Bone marrow (tissue), 2 donors: Measurements from ENCODE around the gene SOX12.
"Not testable (repeated sequence)": the region's sequence is repeated elsewhere in the genome, so short reads cannot be mapped to it uniquely, and the experiment has no call there.

Source experiments
- DNase-seq, 2 donors: peaks; one replicate each; lab custom pipeline; 2025; lab: John Stamatoyannopoulos, UW

SOX12 gene

DNA sequence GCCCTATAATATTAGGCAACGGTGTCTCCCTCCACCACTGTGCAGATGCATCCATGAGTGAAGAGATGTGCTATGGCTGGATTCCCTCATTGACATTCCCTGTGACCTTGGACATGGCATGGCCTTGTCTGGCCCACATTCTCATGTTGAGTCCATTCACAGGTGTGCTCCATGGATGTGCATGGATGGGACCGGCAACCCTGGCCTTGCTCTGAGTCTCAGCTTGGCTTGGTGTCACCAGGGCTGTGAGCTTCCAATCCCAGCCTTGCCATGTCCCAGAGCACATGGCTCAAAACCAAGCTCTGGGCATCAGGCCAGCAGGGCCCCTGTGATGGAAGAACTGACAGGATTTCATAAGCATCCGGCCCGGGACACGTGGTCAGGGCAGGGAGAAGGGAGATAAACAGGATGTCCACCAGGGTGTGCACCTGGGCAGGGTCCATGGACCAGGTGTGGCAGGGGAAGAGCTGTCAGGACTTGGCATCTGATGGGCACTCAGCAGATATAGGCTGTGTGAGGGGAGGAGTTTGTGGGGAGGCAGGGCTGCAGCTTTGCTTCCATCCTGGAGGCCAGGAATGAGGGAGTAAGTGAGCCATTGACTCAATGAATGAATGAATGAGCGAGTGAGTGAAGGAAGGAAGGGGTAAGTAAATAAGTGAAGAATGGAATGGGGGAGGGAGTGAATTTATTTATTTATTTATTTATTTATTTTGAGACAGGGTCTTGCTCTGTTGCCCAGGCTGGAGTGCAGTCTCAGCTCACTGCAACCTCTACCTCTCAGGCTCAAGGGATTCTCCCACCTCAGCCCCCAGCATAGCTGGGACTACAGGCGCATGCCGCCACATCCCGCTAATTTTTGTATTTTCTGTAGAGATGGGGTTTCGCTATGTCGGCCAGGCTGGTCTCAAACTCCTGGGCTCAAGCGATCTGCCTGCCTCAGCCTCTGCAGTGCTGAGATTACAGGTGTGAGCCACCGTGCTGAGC, 37.2 kb downstream of the SOX12 start:
- DNase-seq: peak; percentile 45 to 58

DNA sequence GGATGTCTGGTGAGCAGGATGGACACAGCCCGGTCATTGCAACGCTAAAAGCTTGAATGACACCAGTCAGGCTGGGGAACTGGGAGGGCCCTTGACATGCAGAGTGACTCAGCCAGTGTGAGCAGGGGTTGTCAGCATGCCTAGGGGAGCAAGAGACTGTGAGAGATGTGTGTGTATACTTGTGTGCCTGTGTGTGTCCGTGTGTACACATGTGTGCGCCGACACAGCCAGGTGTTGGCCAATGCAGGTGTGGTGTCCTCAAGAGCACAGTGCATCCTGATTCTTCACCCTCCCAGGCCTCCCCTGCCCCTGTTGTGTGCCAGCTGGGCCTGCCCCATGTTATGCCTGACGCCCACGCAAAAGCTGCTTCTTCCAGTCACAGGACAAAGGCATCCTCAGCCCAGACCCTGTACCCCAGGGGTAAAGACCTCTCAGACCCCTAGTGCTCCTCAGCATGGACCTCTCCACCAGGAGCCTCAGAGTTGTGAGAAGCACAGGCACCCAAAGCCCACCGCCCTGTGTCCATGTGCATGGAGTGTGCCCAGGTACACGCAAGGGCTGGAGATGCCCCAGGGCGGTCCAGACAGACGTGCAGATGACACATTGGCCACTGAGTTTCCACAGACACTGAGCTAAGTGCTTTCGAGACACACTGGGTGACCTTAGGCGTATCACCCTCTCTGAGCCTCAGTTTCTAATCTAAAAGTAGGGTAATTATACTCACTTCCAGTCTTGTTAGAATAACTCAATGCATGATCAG, 38.1 kb downstream of the SOX12 start:
- DNase-seq: no peak

DNA sequence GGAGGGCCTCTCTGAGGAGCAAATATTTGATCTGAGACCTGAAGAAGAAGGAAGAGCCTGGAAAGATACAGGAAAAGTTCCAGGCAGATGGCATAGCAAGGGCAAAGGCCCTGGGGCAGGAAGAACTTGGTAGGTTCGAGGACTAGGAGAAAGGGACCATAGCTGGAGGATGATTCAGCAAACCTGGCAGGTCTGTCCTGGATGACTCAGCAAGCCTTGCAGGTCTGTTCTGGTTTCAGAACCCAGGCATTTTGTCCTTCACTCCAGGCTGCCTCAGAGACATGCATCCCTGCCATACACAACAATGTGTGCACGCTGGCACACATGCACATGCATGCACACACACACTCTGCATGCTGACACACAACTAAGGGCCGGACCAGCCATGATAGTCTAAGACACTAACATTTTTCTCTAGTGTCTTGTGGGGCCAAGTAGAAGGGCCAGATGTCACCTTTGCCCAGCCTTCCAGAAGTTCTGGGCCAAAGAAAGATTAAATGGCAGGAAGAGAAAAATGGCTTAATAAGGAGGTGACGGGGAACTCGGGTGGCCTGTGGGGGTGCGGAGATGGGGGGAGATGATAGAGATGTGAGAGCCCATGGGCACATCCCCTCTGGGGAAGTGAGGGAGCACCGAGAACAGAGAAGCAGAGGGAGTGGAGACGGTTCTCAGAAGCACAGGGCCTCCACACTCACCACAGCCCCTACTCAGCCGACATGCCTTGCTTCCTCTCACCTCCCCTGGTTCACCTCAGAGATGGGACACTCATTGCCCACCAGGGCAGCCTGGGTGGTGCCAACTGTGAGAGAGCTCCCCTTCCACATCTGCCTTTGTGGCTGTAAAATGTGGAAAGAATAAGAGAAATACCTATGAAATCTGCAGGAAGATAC, 39.8 kb downstream of the SOX12 start:
- DNase-seq: no peak

DNA sequence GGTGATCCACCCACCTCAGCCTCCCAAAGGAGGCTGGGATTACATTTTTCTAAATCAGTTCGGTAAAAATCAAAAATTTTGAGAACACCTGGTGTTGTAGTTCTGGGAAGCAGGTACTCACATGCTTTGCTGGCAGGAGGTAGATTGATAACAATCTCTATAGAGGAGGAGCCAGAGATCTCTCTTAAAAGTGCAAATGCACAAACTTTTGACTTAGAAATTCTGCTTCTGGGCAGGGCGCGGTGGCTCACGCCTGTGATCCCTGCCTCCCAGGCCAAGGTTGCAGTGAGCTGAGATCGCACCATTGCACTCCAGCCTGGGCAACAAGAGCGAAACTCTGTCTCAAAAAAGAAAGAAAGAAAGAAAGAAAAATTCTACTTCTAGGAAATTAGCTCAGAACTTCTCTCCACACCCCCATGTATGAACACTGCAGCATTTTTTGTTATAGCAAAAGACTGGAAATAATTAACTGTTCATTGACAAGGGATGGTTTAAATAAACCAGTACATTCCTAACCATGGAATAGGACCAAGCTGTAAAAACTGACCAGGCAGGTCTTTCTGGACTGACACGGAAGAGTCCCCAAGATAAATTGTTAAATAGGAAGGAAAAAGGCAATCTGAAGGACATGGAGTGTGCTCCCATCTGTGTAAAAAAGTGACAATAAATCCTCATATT, 40.8 kb downstream of the SOX12 start:
- DNase-seq: no peak

DNA sequence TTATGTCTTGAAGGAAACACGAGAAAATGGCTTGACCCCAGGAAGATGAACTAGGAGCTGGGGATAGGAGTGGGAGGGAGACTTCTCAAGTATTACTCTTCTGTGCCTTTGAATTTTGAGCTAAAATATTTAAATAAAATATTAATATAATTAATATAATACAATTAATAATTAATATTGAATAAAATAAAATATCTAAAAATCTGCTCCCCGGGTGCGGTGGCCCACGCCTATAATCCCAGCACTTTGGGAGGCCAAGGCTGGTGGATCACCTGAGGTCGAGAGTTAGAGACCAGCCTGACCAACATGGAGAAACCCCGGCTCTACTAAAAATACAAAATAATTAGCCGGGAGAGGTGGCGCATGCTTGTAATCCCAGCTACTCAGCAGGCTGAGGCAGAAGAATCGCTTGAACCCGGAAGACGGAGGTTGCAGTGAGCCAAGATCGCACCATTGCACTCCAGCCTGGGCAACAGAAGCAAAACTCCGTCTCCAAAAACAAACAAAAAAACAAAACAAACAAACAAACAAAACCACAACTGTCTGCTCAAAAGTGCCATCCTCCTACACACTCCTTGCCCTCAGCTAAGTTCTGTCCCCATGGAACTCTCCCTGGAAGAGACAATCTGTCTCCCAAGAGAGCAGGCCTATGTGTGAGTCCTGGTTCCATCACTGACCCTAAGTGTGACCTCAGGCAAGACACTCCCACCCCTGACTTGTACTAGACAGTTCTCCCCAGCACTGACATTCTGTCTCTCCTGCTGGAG, 41.5 kb downstream of the SOX12 start:
- no peak for DNase-seq

DNA sequence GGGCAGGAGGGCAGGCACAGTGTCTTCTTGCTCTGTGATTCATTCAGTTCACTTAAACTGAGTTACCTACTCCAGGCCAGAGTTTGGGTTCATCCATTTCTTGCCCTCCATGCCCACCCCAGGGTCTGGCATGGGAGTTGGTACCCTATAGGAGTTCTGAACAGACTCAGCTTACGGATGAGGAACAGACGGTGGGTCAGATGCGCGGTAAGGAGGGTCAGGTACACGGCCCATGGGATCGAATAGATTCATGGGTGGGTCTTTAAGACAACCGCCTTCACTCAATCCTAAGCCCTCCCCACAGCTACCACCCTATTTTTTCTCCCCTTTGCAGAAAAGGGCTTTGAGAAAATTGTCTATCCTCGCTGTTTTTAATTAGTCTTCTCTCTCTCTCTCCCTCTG, 42.1 kb downstream of the SOX12 start:
- no peak for DNase-seq

DNA sequence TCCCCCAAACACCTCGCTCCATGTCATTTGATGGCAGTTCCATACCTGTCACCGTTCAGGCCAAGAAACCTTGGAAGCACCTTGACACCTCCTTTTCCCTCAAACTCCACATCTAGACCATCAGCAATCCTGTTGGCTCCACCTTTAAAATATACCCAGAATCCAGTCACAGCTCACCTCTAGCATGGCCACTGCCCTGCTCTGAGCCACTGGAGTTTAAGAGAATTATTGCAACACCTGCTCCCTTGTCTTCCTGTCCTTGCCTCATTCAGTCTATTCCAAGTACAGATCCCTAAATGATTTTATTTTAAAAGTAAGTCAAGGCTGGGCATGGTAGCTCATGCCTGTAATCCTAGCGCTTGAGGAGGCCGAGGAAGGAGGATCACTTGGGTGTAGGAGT, 43.6 kb downstream of the SOX12 start:
- no peak for DNase-seq

DNA sequence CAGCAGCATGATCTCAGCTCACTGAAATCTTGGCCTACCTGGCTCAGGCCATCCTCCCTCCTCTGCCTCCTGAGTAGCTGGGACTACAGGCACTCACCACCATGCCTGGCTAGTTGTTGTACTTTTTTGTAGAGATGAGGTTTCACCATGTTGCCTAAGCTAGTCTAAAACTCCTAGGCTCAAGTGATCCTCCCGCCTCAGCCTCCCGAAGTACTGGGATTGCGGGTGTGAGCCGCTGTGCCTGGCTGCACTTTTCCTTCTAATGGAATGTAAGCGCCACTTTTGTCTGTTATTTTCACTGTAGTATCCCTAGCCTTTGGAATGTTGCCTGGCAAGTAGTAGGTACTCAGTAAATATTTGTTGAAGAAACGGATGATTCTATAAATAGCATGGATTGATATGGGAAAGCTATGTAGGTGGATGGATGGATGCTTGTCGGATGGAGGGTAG, 44.8 kb downstream of the SOX12 start:
- DNase-seq: no peak

DNA sequence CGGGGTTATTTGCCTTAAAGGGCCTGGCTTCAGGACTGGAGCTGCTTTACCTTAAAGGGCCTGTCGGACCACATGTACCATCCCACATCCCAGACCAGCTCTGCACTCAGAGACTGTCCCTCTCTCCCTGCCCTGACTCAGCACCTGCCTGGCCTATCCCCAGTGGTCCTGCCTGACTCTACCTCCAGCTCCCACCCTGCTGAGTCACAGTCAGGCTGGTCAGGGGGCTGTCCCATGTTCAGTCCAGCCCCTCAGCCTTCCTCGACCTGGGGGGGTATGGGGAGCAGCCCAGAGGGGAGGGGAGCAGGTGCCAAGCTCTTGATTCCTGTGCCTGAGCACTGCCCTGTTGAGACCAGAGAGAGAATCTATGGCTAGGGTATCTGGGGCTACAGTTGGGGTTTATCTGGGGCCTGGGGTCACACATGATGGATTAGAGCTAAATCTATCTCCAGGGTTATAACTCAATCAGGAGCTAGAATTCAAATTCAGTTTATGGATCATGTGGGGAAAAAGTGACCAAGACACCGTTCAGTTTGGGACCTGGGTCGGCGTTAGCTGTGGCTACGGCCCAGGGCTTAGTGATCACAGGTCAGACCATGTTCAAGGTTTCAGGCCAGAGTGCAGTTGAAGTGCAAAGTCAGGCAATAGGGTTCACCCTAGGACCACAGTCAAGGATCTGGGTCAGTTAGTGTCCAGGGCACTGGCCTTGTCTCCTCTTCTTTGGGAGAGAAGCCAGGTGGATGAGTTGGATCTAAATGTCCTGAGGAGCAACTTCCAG, 45.8 kb downstream of the SOX12 start:
- DNase-seq: no peak

DNA sequence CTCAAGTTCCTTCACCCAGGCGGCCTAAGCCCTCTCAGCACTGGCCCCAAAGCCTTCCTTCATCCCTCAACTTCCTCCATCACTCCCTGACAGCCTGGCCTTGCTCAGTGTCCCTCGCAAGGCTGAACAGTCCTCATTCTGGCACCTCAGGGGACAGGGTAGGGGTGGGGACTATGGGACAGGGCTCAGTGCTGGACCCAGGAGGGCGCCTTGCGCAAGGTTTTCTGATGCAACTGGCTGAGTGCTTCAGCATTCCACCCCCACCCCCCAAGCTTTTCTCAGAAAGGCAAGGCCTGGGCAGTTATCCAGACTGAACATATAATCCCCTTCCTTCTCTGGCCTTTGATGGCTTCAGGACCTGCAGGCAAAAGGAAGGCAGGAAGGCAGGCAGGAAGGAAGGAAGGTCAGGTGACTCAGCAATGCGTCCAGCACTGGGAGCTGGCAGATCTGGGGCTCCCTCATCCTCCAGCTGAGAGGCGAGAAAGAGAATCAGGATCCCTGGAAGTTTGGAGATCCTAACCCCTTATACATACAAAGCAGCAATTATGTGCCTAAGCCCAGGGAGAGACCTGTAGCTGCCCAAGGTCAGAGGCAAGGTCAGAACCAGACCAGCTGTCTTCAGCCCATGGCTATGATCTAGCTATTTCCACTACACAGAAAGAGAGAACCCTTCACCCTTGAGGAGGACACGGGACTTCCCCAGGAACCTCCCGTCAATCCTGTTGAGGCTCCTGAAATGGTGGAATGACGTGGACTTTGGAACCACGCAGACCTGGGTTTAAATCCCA, 46.6 kb downstream of the SOX12 start:
- DNase-seq: peak in 1 of 2 donors; percentile 35

DNA sequence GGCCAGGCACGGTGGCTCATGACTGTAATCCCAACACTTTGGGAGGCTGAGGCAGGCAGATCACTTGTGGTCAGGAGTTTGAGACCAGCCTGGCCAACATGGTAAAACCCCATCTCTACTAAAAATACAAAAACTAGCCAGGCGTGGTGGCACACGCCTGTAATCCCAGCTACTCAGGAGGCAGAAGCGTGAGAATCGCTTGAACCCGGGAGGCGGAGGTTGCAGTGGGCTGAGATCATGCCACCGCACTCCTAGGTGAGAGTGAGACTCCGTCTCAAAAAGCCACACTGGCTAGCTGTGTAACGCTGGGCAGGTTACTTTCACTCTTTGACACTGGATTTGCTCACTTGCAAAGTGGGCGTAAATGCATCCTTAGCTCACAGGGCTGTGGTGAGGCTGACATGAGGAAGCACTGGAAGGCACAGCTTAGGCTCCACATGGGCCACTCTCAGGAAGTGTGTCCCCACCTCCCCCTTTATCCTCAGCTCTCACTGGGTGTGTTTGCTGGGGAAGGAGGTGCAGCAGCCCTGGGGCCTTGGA, 47.3 kb downstream of the SOX12 start:
- peak in 1 of 2 donors; percentile 14 for DNase-seq

DNA sequence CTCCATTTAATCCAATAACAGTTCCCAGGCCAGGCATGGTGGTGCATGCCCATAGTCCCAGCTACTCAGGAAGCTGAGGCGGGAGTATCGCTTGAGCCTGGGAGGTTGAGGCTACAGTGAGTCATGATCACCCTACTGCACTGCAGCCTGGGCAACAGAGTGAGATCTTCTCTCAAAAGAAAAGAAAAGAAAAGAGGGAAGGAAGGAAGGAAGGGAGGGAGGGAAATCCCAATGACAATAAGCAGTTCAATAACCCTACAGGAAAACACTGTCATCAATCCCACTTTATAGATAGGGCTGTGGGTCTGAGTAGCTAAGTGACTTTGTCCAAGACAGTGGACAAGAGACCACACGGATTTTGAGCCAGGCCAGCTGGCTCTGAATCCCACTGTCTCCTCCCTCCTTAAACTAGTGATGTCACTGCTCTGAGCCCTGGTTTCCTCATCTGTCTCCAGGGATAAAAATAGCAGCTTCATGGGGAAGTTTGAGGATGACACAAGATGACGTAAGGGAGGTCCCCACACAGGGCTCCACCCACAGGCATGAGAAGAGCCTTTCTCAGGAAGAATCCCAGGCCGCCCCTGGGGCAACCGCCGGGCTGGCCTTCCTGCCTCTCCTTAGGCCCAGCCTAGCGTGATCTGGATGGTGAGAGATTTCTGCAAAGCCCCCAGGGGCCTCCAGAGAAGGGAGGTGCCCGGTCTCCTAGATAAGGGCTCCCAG, 48.0 kb downstream of the SOX12 start:
- peak; percentile 24 to 57 for DNase-seq

DNA sequence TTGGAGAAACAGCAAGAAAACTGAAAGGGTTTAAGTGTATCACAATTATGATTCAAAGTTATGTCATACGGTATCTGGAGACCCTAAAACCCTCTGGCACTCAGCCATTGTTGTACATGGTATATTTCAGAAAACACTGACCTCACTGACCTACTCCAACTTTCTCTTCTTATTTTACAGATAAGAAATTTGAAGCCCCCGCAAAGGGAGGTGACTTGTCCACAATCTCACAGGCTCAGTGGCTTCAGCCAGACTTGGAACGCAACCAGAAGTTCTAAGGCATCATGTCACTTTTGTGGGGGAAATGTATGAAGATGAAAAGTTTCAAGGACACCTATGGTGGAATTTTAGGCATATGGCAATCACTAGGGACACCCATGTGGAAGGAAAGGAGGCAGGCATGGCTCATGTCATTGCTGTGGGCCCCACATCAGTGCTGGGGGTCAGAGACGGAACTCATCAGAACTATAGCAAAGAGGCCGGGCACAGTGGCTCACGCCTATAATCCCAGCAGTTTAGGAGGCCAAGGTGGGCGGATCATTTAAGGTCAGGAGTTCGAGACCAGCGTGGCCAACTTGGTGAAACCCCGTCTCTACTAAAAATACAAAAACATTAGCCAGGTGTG, 50.0 kb downstream of the SOX12 start:
- no peak for DNase-seq

DNA sequence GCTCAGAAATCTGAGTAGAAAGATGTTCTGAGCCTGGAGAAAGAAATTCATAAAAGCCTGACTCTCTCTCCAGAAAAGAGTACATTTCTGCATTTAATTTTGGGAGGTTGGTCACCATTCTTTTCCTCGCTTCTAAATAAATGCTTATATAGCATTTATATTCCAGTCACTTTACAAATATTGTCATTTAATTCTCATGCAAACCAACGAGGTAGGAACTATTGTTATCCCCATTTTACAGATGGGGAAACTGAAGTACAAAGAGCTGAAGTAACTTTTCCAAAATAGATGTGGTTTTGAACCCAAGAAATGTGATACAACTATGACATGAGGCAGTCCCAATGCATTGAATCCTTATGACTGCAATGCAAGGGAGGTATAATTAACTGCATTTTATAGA, 50.7 kb downstream of the SOX12 start:
- DNase-seq: no peak

DNA sequence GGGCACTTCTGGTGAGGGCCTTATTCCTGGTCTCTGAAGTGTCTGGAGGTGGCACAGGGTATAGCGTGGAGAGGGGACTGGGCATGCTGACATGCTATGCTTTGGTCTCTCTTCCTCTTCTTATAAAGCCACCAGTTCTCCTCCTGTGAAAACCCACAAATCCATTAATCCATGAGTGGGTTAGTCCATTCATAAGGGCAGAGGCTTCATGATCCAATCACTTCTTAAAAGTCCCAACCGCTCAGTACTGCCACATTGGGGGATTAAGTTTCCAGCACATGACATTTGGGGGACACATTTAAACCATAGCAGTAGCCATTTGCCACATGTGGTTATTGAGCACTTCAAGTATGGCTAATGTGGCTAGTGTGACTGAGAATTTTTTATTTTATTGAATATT, 51.4 kb downstream of the SOX12 start:
- no peak for DNase-seq

DNA sequence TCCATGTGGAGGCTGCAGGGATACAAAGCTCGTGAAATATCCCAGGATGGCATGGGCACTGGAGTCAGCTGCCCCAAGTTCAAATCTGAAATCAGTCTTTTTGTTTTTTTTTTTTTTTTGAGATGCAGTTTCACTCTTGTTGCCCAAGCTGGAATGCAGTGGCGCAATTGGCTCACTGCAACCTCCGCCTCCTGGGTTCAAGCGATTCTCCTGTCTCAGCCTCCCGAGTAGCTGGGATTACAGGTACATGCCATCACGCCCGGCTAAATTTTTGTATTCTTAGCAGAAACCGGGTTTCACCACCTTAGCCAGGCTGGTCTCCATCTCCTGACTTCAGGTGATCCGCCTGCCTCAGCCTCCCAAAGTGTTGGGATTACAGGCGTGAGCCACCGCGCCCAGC, 52.2 kb downstream of the SOX12 start:
- DNase-seq: not testable (repeated sequence)

DNA sequence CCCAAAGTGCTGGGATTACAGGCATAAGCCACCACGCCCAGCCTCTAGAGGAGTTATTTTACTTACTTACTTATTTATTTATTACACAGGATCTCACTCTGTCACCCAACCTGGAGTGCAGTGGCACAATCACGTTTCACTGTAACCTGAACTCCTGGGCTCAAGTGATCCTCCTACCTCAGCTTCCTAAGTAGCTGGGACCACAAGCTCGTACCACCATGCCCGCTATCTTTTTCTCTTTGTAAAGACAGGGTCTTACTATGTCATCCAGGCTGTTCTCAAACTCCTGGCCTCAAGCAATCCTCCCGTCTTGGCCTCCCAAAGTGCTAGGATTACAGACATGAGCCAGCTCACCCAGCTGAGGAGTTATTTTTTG, 53.6 kb downstream of the SOX12 start:
- DNase-seq: no peak
